GM06990 (cell line): ENCODE results near the gene ANKRD39.

ENCODE experiments used
- DNase-seq: peaks from one replicate; pipeline ENCODE4 v3.0.0-alpha.2; 2011; ENCODE audit not compliant: insufficient read length; ENCODE audit errors: extremely low read depth
- H3K27me3 ChIP-seq: replicated peaks from 2 replicates; pipeline ENCODE4 v1.6.0; 2011; ENCODE audit warnings: low read length; ENCODE audit not compliant: control insufficient read depth, insufficient read depth
- H3K36me3 ChIP-seq: 2 replicates; pipeline ENCODE4 v1.5.1; 2011; ENCODE audit warnings: low read length; ENCODE audit not compliant: control insufficient read depth, insufficient read depth
- H3K4me3 ChIP-seq: replicated peaks from 2 replicates; pipeline ENCODE4 v1.5.1; 2011; ENCODE audit warnings: low read depth, mild to moderate bottlenecking, control low read depth, low read length
- CTCF ChIP-seq: IDR thresholded peaks from 2 replicates; pipeline ENCODE4 v1.5.1; 2011; ENCODE audit warnings: low read length, control low read depth, mild to moderate bottlenecking, inconsistent platforms; ENCODE audit not compliant: insufficient read depth, poor library complexity, severe bottlenecking

Gene ANKRD39

GRCh38 chr2:96875498-96876268 lies 17.9 kb upstream of the ANKRD39 start:
- Histone ChIP-seq H3K27me3 (no peaks in the 10 kb centered on the region; the same call in 1 of the 2 replicates), H3K36me3 (no peaks in the 10 kb centered on the region), H3K4me3 (no peak overlapping the region)
- DNase-seq, result no peak
- TF ChIP-seq CTCF, result no peak

DNA sequence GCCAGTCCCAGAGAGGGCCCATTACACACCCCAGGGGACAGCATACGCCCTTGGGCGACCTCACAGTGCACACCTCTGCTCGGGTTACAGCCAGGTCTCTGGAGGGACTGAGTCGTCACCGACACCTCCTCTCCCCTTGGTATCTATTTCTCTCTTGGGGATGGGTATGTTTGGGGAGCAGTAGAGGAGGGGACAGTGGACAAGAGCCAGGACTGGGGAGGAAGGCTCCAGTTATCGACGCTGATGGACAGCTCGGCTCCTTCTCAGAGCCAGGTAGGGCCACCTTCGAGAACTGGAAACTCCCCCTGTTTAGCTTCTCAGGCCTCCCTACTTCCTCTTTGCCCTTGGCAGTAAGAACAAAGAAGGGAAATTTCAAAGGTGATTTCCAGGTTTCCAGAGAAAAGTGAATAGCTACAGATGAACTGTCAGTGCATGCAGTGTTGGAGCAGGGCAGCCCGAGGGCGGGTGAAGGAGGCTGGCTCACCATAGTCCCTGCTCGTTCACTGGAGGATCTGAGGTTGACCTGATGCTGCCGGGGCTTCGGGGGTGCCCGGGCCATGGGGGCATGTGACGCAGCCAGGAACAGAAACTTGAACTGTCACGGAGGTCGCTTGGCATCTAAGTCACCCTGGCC lies 16.5 kb upstream of the ANKRD39 start:
- Histone ChIP-seq H3K27me3 (no peaks in the 10 kb centered on the region; the same call in 1 of the 2 replicates), H3K36me3 (no peaks in the 10 kb centered on the region), H3K4me3 (peak overlapping the region; percentile 8; the same call in 1 of the 2 replicates)
- peak; percentile 76 for DNase-seq
- TF ChIP-seq CTCF, result no peak

DNA sequence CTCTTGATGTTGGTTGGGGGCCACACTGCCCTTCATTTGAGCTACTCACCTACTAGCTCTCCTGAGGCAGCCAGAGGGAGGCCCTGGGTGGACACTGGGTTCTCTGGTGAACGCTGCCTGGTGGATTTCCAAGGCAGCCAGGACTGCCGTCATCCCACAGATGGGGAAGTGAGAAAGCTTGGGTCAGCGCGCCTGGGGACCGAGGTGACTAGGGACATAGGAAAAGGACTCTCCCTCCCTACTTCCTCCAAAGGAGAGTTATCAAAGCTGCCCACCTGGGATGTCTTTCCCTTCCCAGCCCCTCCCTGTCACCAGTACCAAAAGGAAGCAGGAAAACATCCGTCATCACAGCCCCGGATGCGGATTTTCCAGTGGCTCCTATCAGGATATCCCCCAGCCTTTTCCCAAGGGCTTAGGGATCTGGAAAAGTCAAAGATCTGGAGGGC lies 15.9 kb upstream of the ANKRD39 start:
- DNase-seq, result no peak
- no peaks in the 10 kb centered on the region; the same call in 1 of the 2 replicates for H3K27me3 ChIP-seq
- TF ChIP-seq CTCF, result no peak
- no peaks in the 10 kb centered on the region for H3K36me3 ChIP-seq
- H3K4me3 ChIP-seq, result no peak overlapping the region

DNA sequence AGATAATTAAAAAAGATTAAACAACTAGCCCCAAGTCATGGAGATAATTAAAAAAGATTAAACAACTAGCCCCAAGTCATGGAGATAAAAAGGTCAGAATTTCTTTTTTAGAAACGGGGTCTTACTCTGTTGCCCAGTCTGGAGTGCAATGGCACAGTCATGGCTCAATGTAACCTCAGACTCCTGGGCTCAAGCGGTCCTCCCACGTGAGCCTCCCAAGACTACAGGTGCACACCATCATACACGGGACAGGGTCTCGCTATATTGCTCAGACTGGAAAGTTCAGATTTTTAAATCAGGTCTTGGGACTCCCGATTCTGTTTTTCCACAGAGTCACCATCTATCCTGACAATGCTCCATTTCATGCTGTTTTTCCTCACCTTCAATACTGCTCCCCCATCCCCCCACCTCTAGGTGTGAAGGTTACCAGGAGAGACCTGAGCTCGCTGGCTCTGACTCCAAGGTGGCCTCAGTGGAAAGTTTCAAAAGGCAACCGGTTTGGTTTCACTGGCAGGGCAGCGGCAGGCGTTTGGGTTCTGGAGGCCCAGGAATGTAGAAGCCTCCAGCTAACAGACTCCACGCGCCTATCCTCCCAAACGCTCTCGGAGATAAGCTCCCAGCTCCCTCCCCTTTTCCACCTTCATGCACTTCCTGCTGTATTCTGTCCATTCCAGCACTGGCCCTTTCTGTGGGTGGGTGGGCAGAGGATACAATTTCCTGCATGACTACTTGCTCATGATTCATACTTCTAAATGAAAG lies 15.0 kb upstream of the ANKRD39 start:
- Histone ChIP-seq H3K36me3 (no peaks in the 10 kb centered on the region), H3K4me3 (no peak overlapping the region), H3K27me3 (no peaks in the 10 kb centered on the region)
- no peak for DNase-seq
- TF ChIP-seq CTCF, result no peak

DNA sequence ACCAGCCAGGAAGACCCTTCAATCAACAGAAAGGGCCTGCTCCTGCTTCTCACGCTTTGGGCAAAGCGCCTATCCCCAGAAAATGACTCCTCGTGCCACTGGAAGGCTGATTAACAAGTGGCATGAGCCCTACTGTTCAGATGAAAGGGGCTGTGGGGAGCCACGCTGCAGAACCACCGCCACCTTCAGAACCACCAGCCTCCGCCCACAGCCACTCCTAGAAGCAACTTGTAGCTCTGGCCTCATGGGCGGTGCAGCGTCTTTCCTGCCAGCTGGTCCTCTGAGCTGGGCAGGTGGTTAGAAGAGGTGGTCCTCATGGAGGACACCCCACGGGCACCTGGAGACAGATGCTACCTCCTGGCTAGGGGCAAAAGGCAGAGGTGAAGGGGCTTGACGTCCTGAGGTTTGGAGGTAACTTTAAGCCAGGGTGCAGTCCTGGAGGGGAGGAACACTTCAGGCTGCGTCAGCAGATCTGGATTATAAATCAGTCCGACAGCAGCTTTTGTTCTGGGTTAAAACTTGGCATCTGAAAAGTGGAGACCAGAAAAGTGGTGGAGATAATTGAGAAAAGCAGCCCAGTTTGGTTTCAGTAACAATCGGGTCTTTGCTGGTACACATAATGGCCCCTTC lies 12.9 kb upstream of the ANKRD39 start:
- Histone ChIP-seq H3K27me3 (no peaks in the 10 kb centered on the region), H3K36me3 (peaks cover 1% of the 10 kb centered on the region), H3K4me3 (peak overlapping the region; percentile 63)
- no peak for TF ChIP-seq CTCF
- no peak for DNase-seq
